ENCODE data around the gene RCBTB1. TPM values are rescaled to one million over a fixed set of nuclear protein-coding genes. Genes with fewer than 3 reads are reported as not detected.

Gene RCBTB1
- total and polyA plus RNA-seq, 2 donors (not counting 3 experiments of a cell fraction or from before 2014, with no cell fraction given) = 12.1 to 23.8 TPM

DNA sequence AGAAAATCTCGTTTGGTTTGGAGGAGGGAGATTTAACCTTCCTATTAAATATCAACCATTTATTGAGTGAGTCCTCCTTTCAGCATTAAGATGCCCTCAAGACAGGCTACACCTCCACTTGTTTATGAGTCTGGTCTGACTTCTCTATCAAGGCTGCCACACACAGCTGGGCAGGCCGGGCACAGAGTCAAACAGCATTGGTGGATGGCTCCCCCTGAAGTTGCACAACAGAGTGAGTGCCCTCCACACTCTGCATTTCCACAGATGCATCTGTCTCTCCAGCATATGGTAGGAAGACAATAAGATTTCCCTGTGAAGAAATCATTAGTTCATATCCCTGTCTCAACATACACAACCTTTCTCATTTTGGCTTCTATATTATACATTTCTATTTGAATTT lies 58.2 kb downstream of the RCBTB1 start:
- CTCF ChIA-PET = no interaction called here
- no TSS peak for BruUV-seq (replicated peaks)
- no peaks in the 10 kb centered on the region for H4K20me1 ChIP-seq (replicated peaks; ENCODE audit: control insufficient read depth, extremely low read depth, insufficient read depth, low read length)
- peaks cover 0 to 3% of the 10 kb centered on the region in 2 experiments for H3K36me3 ChIP-seq (ENCODE audit: control insufficient read depth in 2 of 2, extremely low read depth in 1 of 2, insufficient read depth in 2 of 2, low read length in 2 of 2)
- no peak overlapping the region for H2AFZ ChIP-seq (ENCODE audit: low read depth, low read length)
- dilution Hi-C loops (cut with MboI; ENCODE audit: extremely low pct_ligation_motif_present, low sequenced_read_pairs) = no loop called here
- intact Hi-C loops (cut with micrococcal nuclease) = no loop called here
- no peak overlapping the region for H3K4me3 ChIP-seq (replicated peaks in 1 of 3; ENCODE audit: insufficient read depth in 1 of 3, low read depth in 1 of 3, low read length in 3 of 3)
- no peaks in the 10 kb centered on the region for H3K9me1 ChIP-seq (replicated peaks; ENCODE audit: control insufficient read depth, extremely low read depth, insufficient read depth, low read length)
- H3K4me2 ChIP-seq (ENCODE audit: insufficient read depth, low read length) = no peak overlapping the region
- no peaks in the 10 kb centered on the region for H3K9me3 ChIP-seq (replicated peaks; ENCODE audit: control insufficient read depth, insufficient read depth, low read length)
- POLR2A ChIA-PET = no interaction called here
- H3K9ac ChIP-seq (replicated peaks; ENCODE audit: extremely low read depth, insufficient read depth, low read length) = no peak overlapping the region
- DNase-seq (ENCODE audit: low read depth, low spot score) (no peak), FAIRE-seq (no peak)
- no peaks in the 10 kb centered on the region for H3K79me2 ChIP-seq (ENCODE audit: control insufficient read depth, insufficient read depth, low read length)
- no peaks in the 10 kb centered on the region for H3K4me1 ChIP-seq (ENCODE audit: control insufficient read depth, extremely low read depth, insufficient read depth, low read length)
- no peak overlapping the region for H3K27ac ChIP-seq (ENCODE audit: insufficient read depth, low read depth, low read length)
- TF ChIP-seq POLR2A (IDR thresholded peaks at IDR 0.05; ENCODE audit: low read depth, low read length) (no peak), GATA2 (IDR thresholded peaks at IDR 0.05; ENCODE audit: insufficient read depth, insufficient read length, low read depth, low read length) (no peak), POLR2AphosphoS5 (IDR thresholded peaks at IDR 0.05; ENCODE audit: insufficient read depth, low read depth, low read length) (no peak), MYC (IDR thresholded peaks at IDR 0.05; ENCODE audit: low read depth, low read length) (no peak), JUN (IDR thresholded peaks at IDR 0.05; ENCODE audit: borderline replicate concordance, insufficient read depth, insufficient read length, low read depth) (no peak), FOS (IDR thresholded peaks at IDR 0.05; ENCODE audit: borderline replicate concordance, insufficient read depth, low read length) (no peak), EZH2 (IDR thresholded peaks at IDR 0.05; ENCODE audit: borderline replicate concordance, low read depth, low read length, severe bottlenecking) (no peak)
- TF ChIP-seq, protein P1, sequence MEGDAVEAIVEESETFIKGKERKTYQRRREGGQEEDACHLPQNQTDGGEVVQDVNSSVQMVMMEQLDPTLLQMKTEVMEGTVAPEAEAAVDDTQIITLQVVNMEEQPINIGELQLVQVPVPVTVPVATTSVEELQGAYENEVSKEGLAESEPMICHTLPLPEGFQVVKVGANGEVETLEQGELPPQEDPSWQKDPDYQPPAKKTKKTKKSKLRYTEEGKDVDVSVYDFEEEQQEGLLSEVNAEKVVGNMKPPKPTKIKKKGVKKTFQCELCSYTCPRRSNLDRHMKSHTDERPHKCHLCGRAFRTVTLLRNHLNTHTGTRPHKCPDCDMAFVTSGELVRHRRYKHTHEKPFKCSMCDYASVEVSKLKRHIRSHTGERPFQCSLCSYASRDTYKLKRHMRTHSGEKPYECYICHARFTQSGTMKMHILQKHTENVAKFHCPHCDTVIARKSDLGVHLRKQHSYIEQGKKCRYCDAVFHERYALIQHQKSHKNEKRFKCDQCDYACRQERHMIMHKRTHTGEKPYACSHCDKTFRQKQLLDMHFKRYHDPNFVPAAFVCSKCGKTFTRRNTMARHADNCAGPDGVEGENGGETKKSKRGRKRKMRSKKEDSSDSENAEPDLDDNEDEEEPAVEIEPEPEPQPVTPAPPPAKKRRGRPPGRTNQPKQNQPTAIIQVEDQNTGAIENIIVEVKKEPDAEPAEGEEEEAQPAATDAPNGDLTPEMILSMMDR (IDR thresholded peaks at IDR 0.05; ENCODE audit: extremely low read depth in 1 of 2, insufficient read depth in 1 of 2, low read depth in 1 of 2, low read length in 2 of 2) = no peak
- TF ChIP-seq, protein P2, sequence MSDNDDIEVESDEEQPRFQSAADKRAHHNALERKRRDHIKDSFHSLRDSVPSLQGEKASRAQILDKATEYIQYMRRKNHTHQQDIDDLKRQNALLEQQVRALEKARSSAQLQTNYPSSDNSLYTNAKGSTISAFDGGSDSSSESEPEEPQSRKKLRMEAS (IDR thresholded peaks at IDR 0.05; ENCODE audit: insufficient read depth, insufficient read length) = no peak
- H3K27me3 ChIP-seq (ENCODE audit: control insufficient read depth in 2 of 2, insufficient read depth in 2 of 2, low read length in 2 of 2) = no peaks in the 10 kb centered on the region
